ENCODE results near the gene LXN. TPM values are rescaled to one million over a fixed set of nuclear protein-coding genes. Genes with fewer than 3 reads are reported as not detected.
"Not testable (repeated sequence)": the region's sequence is repeated elsewhere in the genome, so short reads cannot be mapped to it uniquely, and the experiment has no call there.

Gene LXN
- total and polyA plus RNA-seq, 2 of the 4 experiments (the other 2 are of a cell fraction), result 93.6 to 155 TPM

GRCh38 chr3:158693866-158694456, 21.5 kb upstream of the LXN start:
- POLR2A ChIA-PET (ENCODE audit: unreplicated experiment); H4K5ac ChIP-seq (ENCODE audit: low read depth, low read length); H3K9me1 ChIP-seq (ENCODE audit: insufficient read depth, low read length); H2BK120ac ChIP-seq (ENCODE audit: low read depth, low read length); H2AK9ac ChIP-seq (replicated peaks; ENCODE audit: low read depth, low read length, poor library complexity); H2AFZ ChIP-seq (replicated peaks; ENCODE audit: low read length, poor library complexity); H2BK5ac ChIP-seq (ENCODE audit: low read depth, low read length, poor library complexity, severe bottlenecking); H2AK5ac ChIP-seq (ENCODE audit: low read depth, low read length); DNase-seq; H4K91ac ChIP-seq (ENCODE audit: insufficient read depth, low read depth, low read length); H4K8ac ChIP-seq (ENCODE audit: low read depth in 2 of 2, low read length in 2 of 2); intact Hi-C loops (cut with micrococcal nuclease); H3K23ac ChIP-seq (ENCODE audit: low read depth, low read length); H3K9ac ChIP-seq (ENCODE audit: low read depth, low read length); H3K36me3 ChIP-seq (ENCODE audit: control insufficient read depth, insufficient read depth, low read length); H4K20me1 ChIP-seq (ENCODE audit: insufficient read depth, low read length); H2BK15ac ChIP-seq (ENCODE audit: low read depth, low read length); BruUV-seq (replicated peaks); H2BK20ac ChIP-seq (ENCODE audit: low read depth, low read length); H3K79me1 ChIP-seq (ENCODE audit: low read depth in 1 of 2, low read length in 2 of 2); H3K27ac ChIP-seq (ENCODE audit: insufficient read depth, low read length); H3K14ac ChIP-seq (replicated peaks; ENCODE audit: low read depth, low read length); dilution Hi-C loops (cut with HindIII; ENCODE audit: low sequenced_read_pairs, unreplicated experiment); H3K4me1 ChIP-seq (ENCODE audit: control insufficient read depth, insufficient read depth, low read length); H3K18ac ChIP-seq (ENCODE audit: low read depth, low read length); in situ Hi-C loops (cut with MboI; ENCODE audit: low sequenced_read_pairs); H3K56ac ChIP-seq (ENCODE audit: extremely low read depth, insufficient read depth, low read length); H3K4me3 ChIP-seq (ENCODE audit: insufficient read depth, low read depth, low read length); H3K27me3 ChIP-seq (ENCODE audit: control insufficient read depth, insufficient read depth, low read length); H3K4ac ChIP-seq (ENCODE audit: low read depth, low read length); H3K9me3 ChIP-seq (ENCODE audit: control insufficient read depth, insufficient read depth, low read length); H3K4me2 ChIP-seq (ENCODE audit: low read depth, low read length); ATAC-seq (ENCODE audit: low read depth): not testable (repeated sequence)
- no CpG with 5 or more reads among the region's 3 CpGs for WGBS, 2 experiments (ENCODE audit: extremely low coverage in 2 of 2, insufficient read length in 1 of 2)
- CTCF ChIA-PET, result interaction anchor here (0.6 kb wide), 1 partner anchor 46 kb away, joined by 3 read pairs; no protein-coding TSS in a partner anchor
- peak; percentile 54 for TF ChIP-seq MAFK (IDR thresholded peaks at IDR 0.05; ENCODE audit: low read depth, low read length)

Measured in IMR-90 (cell line).